Measurements from ENCODE around the gene CD248.

Gene CD248

DNA sequence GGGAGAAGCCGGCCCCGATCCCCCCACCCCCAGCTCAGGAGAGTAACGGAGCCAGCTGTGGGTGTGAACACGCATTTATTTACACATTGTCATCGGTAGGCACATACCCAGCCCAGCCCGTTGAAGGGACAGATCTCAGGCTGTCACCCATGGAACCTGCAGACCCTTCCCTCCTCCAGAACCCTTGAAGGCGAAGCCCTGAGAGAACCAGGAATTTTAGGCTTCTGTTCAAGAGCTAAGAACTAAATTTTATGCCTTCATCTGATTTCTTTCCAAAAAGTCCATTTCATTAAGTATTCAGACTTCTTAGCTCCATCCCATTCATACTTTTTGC lies 28.4 kb upstream of the CD248 start:
- Histone ChIP-seq H3K79me2 (peaks cover 9% of the 10 kb centered on the region), H3K27ac (peak overlapping the region; percentile 84), H3K4me3 (ENCODE audit: low read depth, low read length) (peak overlapping the region; percentile 79), H2AFZ (peak overlapping the region; percentile 89), H3K9ac (peak overlapping the region; percentile 19), H3K4me2 (ENCODE audit: low read length) (peak overlapping the region; percentile 97), H3K9me3 (ENCODE audit: control insufficient read depth, low read length) (no peaks in the 10 kb centered on the region), H3K27me3 (ENCODE audit: control insufficient read depth, insufficient read depth, low read length) (no peaks in the 10 kb centered on the region), H3K36me3 (ENCODE audit: control insufficient read depth, insufficient read depth, low read length) (no peaks in the 10 kb centered on the region), H3K4me1 (peaks cover 6% of the 10 kb centered on the region)
- TF ChIP-seq, protein P1, sequence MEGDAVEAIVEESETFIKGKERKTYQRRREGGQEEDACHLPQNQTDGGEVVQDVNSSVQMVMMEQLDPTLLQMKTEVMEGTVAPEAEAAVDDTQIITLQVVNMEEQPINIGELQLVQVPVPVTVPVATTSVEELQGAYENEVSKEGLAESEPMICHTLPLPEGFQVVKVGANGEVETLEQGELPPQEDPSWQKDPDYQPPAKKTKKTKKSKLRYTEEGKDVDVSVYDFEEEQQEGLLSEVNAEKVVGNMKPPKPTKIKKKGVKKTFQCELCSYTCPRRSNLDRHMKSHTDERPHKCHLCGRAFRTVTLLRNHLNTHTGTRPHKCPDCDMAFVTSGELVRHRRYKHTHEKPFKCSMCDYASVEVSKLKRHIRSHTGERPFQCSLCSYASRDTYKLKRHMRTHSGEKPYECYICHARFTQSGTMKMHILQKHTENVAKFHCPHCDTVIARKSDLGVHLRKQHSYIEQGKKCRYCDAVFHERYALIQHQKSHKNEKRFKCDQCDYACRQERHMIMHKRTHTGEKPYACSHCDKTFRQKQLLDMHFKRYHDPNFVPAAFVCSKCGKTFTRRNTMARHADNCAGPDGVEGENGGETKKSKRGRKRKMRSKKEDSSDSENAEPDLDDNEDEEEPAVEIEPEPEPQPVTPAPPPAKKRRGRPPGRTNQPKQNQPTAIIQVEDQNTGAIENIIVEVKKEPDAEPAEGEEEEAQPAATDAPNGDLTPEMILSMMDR (IDR thresholded peaks at IDR 0.05) = no peak

DNA sequence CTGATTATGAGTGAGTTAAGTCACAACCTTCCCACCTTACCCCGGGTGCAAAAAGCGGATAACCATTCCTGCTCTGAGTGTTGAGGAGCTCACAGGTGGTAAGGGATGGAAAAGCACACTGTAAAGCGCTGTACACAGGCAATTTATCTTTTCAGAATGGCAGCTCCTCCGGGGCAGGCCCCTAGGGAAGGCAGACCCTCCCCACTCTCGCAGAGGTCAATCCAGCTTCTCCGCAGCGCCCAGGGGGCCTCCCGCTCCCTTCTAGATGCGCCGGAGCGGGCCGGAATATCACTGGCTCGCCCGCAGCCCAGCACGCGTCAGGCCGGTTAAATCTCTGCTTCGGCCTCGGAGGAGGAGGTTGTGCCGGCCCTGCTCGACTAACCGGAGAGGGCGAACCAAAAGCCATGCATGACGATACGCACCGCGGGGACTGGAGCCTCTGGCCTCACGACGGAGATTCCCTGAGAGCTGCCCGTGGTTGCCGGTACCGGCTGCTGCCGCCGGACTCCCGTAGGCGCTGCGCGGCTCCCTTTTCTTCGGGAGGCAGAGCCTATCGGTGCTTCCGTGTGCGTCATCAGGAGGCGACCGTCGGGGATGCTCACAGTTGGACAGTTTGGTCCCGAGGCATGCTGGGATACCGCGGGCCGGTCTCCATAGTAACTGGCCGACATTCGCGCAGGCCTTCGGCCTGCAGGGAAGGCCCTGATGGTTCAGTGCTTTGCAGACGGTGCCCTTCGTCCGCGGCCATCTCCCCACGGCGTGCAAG lies 27.9 kb upstream of the CD248 start, which contains the start of gene BRMS1:
BRMS1 (minus strand) TSS at position 555 of the 766 bp plus-strand sequence. CDS start 2,870 bp downstream, outside the sequence.
- Histone ChIP-seq H3K27ac (peak within 1 kb of the TSS; percentile 84), H3K36me3 (ENCODE audit: control insufficient read depth, insufficient read depth, low read length) (no peaks in the 10 kb centered on the region), H3K4me3 (ENCODE audit: low read depth, low read length) (peak within 1 kb of the TSS; percentile 79), H3K4me2 (ENCODE audit: low read length) (peak within 1 kb of the TSS; percentile 97), H3K9ac (peak within 1 kb of the TSS; percentile 61), H3K27me3 (ENCODE audit: control insufficient read depth, insufficient read depth, low read length) (no peaks in the 10 kb centered on the region), H3K4me1 (peaks cover 6% of the 10 kb centered on the region), H2AFZ (peak within 1 kb of the TSS; percentile 89), H3K9me3 (ENCODE audit: control insufficient read depth, low read length) (no peaks in the 10 kb centered on the region), H3K79me2 (peaks cover 9% of the 10 kb centered on the region)
- TF ChIP-seq, protein P1 (IDR thresholded peaks at IDR 0.05) = peak; percentile 20

DNA sequence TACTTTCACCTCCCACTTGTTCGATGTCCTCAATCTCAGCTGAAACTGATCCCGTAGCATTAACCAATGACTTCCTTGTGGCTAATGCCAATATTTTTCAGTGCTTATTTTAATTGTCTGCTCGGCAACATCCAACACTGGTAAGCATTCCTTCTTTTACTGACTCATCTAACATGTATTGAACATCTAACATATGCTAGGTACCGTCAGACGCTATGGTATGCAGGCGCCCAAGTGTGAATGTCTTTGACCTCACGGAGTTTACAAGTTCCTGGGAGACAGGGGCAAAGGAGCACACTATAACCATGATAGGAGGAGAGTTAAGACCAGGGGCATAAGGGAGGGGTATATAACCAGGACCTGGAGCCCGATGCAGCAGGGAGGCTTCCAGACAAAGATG lies 26.3 kb upstream of the CD248 start:
- H3K27me3 ChIP-seq (ENCODE audit: control insufficient read depth, insufficient read depth, low read length) = no peaks in the 10 kb centered on the region
- no peaks in the 10 kb centered on the region for H3K36me3 ChIP-seq (ENCODE audit: control insufficient read depth, insufficient read depth, low read length)
- no peak overlapping the region for H3K27ac ChIP-seq
- no peak overlapping the region for H3K4me3 ChIP-seq (ENCODE audit: low read depth, low read length)
- no peaks in the 10 kb centered on the region for H3K9me3 ChIP-seq (ENCODE audit: control insufficient read depth, low read length)
- H3K79me2 ChIP-seq = peaks cover 9% of the 10 kb centered on the region
- no peak overlapping the region for H3K4me2 ChIP-seq (ENCODE audit: low read length)
- H3K4me1 ChIP-seq = peaks cover 6% of the 10 kb centered on the region
- TF ChIP-seq, protein P1 (IDR thresholded peaks at IDR 0.05) = no peak
- no peak overlapping the region for H2AFZ ChIP-seq
- no peak overlapping the region for H3K9ac ChIP-seq

DNA sequence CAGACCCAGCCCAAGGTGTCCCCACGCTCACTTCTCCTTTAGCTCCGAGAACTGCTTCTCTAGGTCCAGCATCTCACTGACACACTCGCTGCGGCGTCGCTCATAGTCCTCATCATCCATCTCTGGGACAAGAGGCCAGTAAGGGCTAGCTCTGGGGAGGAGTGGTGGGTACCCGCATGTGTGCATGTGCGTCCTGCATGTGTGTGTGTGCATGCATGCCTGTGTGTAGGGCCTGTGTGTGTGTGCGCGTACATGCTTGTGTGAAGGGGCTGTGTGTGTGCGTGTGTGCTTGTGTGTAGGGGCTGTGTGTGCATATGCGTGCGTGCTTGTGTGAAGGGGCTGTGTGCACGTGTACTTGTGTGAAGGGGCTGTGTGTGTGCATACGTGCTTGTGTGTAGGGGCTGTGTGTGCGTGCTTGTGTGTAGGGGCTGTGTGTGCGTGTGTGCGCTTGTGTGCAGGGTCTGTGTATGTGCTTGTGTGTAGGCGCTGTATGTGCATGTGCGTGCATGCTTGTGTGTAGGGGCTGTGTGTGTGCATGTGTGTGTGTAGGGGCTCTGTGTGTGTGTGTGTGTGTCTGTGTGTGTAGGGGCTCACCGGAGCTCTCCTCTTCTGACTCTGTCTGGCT lies 24.8 kb upstream of the CD248 start:
- Histone ChIP-seq H3K4me1 (peaks cover 6% of the 10 kb centered on the region), H3K36me3 (ENCODE audit: control insufficient read depth, insufficient read depth, low read length) (no peaks in the 10 kb centered on the region), H3K27ac (no peak overlapping the region), H3K79me2 (peaks cover 9% of the 10 kb centered on the region), H3K9me3 (ENCODE audit: control insufficient read depth, low read length) (no peaks in the 10 kb centered on the region), H3K9ac (no peak overlapping the region), H2AFZ (no peak overlapping the region), H3K27me3 (ENCODE audit: control insufficient read depth, insufficient read depth, low read length) (no peaks in the 10 kb centered on the region), H3K4me3 (ENCODE audit: low read depth, low read length) (no peak overlapping the region), H3K4me2 (ENCODE audit: low read length) (no peak overlapping the region)
- TF ChIP-seq, protein P1 (IDR thresholded peaks at IDR 0.05) = no peak
